HG03378 (cell line): ENCODE measurements around the gene STARD3.

Experiments
- ATAC-seq: cut with Tn5 transposase; IDR thresholded peaks from one replicate; pipeline ENCODE4 v1.9.1; 2021; ENCODE audit warnings: mild to moderate bottlenecking, moderate library complexity; ENCODE audit not compliant: unreplicated experiment

Gene STARD3

DNA sequence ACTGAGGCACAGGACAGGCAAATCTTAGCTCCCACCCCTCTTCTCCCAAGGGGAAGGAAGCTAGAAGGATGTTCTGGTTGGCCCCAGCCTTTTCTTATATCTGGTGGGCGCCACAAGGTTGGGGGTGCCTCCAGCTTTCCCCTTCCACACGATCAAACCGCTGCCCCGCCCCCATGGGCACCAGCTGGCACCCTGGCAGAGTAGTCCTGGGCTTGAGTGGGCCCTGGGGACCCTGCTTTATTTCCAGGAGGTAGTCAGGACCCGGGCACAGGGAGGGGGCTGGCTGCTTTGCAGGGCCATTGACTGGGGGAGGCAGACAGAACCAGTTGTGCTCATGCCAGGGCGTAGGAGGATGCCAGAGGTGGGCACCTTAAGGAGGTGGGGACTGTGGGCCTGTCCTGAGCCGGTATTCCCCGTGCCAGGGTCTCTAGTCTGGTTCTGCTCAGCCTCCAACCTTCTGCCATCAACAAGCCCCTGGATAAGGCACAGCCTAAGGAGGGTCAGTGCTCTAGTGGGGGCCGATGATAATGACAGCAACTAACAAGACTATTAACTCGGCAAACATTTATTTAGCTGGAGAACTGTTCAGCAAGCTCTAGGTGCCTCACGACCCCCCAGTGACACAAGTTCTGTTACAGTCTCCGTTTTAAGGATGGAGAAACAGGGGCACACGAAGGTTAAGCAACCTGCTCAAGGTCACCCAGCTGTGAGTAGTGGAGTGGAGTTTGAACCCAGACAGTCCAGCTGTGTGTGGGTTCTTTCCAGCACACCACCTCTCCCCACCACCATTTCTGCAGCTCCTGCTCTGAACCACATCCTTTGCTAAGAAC lies 17.8 kb upstream of the STARD3 start:
- ATAC-seq: no peak

DNA sequence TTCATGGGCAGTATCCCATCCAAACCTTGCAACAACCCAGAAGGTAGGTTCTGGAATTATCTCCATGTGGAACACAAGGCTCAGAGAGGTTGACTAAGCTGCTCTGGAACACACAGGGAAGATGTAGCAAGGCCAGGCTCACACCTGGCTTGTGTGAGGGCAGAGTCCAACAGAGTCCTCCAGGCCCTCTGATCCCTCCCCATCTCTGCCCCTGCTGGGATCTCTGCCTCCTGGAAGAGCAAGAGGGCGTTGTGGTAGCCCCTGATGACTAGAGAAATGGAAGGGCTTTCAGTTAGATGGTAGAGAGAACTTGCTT lies 17.2 kb upstream of the STARD3 start:
- no peak for ATAC-seq

DNA sequence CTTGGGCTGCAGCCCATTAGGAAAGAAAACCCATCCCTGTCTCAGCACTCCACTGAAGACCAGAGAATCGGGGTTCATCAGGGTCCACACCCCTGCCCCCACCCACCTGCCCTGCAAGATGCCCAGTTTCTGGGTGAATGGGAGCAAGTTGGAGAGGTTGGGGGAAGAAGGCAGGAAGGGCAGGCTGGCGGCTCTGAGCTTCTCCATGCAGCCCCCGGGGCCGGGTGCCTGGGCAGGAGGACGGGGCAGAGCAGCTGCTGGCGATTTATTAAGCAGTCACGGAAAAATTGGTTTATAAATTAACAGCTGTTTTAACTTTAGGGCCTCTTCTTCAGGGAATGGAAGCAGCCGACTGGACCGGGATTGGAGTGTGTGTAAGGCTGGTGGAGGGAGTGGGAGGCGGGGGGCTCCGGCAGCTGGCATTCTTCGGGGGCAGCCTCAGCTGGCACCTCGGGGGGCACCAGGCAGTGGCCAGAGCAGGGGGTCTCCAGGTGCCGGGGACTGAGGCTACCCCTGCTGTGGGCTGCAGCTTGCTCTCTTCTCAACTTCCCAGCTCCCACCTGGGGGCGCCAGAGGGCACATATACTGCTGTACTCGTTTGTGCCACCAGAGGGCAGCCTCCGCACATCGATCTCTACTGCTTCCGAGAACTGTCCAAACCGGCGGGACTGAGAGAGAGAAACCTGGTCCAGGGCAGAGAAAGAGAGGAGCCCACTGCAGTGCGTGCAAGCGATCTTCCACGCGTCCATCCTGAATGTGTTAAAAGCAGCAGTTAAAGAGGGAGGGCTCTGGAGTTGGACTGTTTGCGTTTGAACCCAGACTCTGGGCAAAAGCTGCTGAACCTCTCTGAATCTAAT lies 15.2 kb upstream of the STARD3 start:
- ATAC-seq: peak; percentile 66

DNA sequence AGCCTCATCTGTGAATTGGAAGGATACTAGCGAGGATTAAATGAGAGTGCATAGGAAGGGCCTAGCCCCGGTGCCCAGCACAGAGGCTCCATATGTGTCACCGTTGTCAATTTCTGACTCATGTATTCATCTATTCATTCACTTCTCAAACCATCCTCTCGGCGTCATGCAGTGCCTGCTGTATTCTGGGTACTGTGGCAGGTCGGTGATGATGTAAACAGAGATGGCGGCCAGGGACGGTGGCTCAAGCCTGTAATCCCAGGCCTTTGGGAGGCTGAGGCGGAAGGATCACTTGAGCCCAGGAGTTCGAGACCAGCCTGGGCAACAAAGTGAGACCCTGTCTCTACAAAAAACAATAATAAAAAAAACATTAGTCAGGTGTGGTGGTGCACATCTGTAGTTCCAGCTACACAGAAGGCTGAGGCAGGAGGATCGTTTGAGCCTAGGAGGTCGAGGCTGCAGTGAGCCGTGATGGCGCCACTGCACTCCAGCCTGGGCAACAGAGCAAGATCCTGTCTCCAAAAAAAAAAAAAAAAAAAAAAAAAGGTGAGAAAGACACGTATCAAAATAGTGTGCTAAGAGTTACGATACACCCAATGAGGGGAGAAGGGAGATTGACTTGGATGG lies 14.5 kb upstream of the STARD3 start:
- ATAC-seq: peak; percentile 36

DNA sequence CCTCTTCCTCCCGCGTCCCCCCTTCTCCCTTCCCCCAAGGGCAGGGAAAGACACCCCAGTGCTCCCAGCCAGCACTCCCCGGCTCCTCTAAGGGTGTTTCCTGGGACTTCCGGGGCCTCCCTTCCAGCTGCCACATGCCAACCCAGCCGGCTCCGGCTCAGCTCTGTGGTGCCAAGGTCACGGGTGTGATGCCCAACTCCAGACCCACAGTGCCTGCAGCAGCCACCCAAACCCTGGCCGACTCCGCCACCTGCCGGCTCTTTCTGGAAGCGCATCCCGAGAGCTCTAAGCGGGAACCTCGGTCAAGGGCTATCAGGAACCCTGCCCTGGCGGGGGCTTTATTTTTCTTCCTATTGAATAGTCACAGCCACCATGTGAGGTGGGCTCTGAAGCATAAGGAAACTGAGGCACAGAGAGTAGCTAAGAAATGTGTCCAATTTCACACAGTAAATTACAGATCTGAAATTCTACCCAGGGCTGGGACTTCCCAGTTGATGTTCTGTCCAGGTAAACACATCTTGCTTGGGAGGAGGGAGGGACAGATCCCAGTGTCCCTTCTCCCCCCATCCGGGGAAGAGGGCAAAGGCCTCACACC lies 13.5 kb upstream of the STARD3 start:
- no peak for ATAC-seq

DNA sequence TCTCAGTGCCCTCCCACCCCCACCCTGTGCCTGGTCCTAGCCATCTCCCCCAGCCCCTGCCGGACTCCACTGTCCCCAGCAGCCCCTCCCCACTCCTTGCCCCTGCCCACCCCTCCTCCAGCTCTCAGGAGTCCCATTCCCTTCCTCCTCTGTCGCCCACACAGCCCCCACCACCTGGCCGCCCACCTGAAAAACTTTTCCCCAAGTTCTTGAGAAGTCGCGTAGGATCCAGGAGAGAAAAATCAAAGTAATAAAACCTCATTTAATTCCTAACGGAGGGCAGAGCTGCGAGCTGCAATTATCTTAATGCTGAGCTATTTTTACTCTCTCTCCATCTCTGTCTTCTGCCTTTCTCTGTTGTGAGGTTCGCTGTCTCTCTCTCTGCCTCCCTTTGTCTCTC lies 12.6 kb upstream of the STARD3 start:
- no peak for ATAC-seq

DNA sequence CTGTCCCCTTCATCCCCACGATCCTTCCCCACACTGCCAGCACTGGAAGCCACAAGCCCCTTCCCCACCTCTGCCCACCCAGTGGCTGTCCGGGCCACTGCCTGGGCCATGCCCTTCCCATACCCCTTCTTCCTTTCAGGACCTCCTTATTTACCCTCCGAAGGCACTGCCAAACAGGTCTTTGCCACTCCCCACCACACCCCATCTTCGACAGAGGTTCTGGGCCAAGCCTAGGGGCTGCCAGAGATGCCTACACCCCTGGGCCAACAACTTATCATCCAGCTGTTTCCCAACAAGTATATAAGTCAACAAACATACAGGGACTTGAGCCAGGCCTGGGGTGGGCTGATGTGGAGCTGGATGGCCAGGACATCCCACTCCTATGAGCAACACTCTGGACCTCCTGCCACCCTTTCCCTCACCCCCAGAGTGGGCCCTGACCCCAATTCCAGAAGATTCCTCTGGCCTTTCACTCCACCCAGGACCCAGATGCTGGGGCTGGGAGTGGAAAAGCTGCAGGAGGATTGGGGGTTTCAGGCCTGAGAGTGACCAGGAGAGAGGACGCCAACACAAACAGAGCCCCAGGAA lies 11.7 kb upstream of the STARD3 start:
- no peak for ATAC-seq

DNA sequence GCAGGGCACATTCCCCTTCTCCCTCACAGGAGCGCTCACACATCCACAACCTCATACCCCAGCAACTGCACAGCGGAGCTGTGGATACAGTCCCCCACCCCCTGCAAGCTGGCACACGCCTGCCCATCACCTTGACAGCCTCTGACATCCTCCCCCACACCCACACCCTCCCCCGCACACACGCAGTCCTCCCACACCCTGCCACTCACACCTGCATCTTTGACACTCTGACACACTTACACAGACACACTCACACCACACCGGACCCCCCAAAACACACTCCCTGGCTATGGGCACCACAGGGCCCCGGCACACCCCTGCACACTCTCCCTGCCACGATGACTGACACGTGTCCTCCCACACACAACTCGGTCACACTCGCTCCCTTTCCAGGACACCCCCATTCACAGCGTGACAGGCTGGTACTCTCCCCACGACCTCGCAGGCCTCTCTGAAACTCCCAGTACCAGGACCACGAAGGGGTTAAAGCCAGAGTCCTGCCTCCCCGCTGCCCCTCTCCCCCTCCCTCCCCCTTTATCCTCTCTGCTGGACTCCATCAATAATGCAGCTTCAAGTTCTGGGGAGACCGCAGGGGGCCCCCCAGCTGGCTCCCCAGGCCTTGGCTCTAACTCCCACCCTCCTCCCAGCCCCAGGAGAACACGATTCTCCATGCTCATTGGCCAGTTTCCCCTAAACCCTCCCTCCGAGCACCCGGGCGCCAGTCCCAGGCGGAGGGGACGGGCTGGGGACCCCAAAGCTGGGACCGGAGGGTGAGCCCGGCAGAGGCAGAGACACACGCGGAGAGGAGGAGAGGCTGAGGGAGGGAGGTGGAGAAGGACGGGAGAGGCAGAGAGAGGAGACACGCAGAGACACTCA lies 10.5 kb upstream of the STARD3 start, which contains the start of gene PPP1R1B:
PPP1R1B (plus strand) TSS at position 782 of the 876 bp plus-strand sequence. CDS start 441 bp downstream, outside the sequence.
- no peak for ATAC-seq

DNA sequence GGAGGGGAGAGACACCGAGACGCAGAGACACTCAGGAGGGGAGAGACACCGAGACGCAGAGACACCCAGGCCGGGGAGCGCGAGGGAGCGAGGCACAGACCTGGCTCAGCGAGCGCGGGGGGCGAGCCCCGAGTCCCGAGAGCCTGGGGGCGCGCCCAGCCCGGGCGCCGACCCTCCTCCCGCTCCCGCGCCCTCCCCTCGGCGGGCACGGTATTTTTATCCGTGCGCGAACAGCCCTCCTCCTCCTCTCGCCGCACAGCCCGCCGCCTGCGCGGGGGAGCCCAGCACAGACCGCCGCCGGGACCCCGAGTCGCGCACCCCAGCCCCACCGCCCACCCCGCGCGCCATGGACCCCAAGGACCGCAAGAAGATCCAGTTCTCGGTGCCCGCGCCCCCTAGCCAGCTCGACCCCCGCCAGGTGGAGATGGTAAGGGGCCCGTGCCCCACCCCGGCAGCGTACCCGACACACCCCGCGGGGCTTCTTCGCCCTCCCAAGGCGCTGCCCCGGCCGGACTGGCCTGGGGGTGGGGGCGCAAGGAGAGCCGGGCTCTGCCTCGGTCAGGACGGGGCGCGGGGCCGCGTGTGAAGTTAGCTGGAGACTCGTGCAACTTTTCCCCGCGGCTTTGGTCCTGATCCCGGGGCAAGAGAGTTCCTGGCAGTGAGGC lies 9.8 kb upstream of the STARD3 start:
- ATAC-seq: no peak

DNA sequence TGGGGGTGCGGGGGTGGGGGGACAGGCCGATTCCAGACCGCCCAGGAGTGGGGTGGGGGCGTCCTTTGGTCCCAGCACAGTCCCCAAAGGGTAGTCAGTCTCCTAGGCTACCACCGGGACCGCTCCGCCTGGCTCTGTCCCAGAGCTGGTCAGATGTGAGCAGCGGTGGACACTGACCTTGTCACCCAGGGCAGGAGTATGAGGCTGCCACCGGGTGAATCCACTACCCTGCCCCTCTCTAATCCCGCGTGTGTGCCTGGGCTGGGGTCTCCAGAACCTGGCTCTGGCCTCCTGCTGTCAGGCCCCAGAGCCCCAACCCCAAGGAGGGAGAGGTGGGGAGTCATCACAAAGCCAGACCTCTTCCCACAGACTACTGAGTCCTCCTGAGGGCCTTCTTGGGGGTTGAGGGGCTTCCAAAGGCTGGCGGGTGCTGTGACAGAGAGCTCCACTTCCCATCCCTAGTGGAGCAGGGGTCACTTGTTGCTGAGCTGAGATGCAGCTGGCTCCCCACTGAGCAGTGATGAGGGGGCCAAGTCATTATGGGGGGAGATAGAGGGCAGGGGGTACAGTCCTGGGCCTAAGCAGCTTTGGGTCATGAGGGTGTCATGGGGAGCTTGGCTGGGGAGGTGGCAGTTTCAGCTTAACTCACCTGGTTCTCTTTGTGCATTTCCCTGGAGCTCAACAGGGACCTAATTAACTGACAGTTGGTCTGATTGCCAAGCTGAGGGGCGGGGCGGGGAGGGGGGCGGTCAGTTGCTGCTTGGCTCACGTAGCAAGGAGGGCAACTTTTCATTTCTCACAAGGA lies 9.0 kb upstream of the STARD3 start:
- ATAC-seq: no peak

DNA sequence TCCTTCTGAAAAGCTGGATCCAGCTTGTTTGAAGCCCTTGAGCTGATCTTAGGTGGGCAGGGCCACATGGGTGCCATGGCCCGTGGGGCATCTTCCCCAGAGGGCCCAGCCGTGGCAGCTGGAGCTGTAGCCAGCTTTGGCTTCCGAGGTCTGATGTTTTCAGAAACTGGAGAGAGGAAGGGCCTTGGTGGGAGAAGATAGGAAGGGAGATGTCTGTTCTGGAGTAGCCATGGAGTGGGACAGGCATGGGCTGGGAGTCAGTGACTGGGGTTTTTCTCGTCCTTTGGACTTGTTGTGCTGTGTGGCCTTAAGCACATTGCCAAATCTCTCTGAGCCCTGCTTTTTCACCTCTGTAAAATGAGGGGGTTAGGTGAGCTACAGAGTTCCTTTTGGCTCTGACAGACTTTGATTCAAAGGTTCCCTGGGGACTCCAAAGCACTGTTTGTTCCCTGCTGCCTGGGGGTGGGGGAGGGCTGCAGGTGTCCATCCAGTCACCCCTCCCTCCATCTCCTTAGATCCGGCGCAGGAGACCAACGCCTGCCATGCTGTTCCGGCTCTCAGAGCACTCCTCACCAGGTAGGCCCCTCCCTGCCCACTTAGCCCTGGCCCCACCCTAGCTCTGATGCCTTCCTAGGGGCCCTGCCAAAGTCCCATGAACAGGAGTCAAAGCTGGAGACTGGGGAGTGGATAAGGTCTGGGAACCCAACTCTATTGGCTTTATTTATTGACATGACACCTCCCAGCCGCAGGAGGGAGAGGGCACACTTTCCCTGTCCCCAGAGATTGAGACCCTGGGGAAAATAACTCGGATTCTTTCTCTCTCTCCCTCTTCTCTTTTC lies 8.1 kb upstream of the STARD3 start:
- no peak for ATAC-seq

DNA sequence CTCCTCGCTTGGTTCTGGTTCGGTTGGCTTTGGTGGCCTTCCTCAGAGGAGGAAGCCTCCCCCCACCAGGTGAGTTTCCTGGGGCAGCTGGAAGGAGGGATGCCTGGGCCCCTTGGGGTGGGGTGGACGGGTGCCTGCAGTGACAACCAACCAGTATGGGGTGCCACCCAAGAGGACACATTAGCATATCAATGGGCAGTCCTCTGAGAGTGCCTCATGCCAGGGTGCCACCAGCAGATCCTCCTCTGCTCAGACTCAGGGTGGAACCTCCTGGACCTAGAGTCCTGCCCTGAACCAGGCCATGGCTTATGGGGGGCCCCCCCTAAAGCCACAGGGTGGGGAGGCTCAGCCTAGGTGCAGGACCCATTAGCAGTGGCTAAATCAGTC lies 7.5 kb upstream of the STARD3 start:
- ATAC-seq: no peak

DNA sequence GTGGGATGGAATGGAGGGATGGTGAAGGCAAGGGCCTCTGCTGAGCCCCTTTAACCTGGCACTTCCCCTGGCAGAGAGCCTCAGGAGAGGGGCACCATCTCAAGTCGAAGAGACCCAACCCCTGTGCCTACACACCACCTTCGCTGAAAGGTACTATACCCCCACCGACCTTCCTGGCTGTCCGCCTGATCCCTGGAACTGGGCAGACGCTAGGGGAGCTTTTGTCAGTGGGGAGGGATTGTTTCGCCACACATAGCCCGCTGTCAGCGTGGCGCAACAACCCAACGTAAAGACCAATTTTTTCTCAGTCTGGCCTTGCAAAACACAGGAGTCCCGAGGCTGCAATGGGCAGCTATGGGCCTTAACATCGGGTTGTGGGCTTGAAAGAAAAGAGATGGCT lies 7.0 kb upstream of the STARD3 start:
- ATAC-seq: no peak

DNA sequence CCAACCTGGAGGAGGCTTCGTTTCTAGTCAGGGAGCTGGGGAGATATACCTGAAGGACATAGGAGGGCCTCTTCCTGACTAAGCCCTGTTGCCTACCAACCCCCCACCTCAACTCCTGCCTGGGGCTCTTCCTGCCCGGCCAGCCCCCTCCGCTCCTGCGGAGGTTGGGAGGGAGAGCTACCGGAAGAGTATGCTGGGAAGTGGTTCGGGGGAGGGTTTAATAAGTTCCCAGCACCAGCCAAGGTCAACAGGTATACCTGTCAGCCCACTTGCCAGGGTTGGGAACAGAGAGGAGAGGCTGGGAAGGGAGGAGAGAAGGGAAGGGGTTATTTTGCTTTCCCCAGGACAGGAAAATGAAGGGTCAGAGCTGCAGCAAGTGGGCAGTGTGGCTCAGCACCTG lies 5.5 kb upstream of the STARD3 start:
- no peak for ATAC-seq

DNA sequence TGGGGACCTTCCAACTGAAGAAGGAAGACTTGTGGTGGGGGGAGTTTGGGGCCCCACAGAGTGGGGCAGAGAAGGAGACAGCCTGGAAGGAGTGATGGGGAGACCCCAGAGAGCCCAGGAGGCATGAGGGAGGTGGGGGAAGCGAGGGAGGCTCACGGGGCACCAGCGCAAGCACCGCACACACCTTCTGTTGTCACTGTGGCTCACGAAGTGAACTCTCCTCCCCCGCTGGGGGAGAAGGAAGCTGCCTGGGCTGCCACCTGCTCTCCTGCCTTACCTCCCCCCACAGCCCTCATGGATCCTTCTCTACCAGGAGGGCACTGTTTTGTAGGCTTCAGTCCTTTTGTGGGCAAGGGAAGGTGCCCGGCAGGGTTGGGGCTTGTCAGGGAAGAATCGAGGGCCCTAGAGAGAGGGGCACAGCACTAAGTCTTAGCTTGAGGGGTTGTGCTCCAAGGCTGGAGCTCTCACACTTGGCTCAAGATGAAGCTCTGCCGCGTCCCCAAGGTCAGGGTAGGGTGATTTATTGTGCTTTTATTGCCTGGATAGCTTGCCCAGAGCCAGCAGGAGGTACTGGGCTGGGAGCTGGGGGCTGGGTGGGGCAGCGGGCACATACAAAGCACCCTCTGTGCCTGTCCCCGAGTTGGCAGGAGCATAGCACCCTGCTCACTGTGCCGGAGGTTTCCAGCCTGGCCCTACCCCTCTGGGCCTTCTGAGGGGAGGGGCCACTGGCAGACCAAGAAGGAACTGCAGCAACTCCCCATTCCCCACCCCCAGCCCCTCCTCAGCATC lies 4.6 kb upstream of the STARD3 start:
- no peak for ATAC-seq

DNA sequence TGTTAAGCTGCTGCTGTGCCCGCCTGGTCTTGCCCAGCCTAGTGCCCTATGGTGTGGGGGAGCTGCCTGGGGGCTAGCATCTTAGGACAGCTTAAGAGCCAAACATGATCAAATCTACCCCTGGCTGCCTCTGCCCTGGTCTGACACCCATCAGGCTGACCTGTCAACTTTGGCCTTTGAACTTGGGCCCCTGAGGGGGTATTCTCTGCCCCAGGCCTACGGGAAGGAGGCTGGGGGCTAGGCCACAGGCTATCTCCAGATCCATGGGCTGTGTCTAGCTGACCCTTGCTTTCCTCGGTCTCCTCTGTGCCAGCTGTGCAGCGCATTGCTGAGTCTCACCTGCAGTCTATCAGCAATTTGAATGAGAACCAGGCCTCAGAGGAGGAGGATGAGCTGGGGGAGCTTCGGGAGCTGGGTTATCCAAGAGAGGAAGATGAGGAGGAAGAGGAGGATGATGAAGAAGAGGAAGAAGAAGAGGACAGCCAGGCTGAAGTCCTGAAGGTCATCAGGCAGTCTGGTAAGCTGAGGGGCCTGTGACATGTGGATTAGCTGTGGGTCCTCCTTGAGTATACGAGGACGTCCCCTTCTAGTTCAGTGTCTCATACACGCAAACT lies 3.3 kb upstream of the STARD3 start:
- no peak for ATAC-seq
